Heart left ventricle (tissue), 16 donors: Measurements from ENCODE around the gene PRDX5. TPM values are rescaled to one million over a fixed set of nuclear protein-coding genes. Genes with fewer than 3 reads are reported as not detected.
"Not testable (repeated sequence)": the region's sequence is repeated elsewhere in the genome, so short reads cannot be mapped to it uniquely, and the experiment has no call there.

Experiments
- ATAC-seq, 4 donors: fragments of 200-7000 bp; cut with Tn5 transposase; one replicate each; pipeline ENCODE4 v1.9.1; 2020 to 2022; ENCODE audit warnings: moderate library complexity in 4 of 4, mild to moderate bottlenecking in 3 of 4, moderate number of reproducible peaks in 1 of 4
- DNase-seq, 5 donors: peaks; one replicate each; pipeline ENCODE4 v3.0.0-alpha.2; 2020
- H3K27ac ChIP-seq, 12 donors: fragments of 200-600 bp; sonication (generic) in 4 of 12; one replicate each; pipeline versions ENCODE4 v1.5.0 to v1.8.0; 2016 to 2022; ENCODE audit warnings: mild to moderate bottlenecking in 2 of 12
- H3K27me3 ChIP-seq, 9 donors: fragments of 200-600 bp; sonication (generic) in 2 of 9; one replicate each; pipeline versions ENCODE4 v1.5.1 to v1.8.0; 2016 to 2022; ENCODE audit warnings: mild to moderate bottlenecking in 3 of 9
- H3K36me3 ChIP-seq, 9 donors: fragments of 200-600 bp; sonication (generic) in 2 of 9; one replicate each; pipeline versions ENCODE4 v1.5.0 to v1.8.0; 2018 to 2022; ENCODE audit warnings: mild to moderate bottlenecking in 2 of 9
- H3K4me1 ChIP-seq, 12 donors: fragments of 200-600 bp; sonication (generic) in 4 of 12; one replicate each; pipeline versions ENCODE4 v1.5.0 to v1.8.0; 2016 to 2022; ENCODE audit warnings: mild to moderate bottlenecking in 3 of 12
- H3K4me3 ChIP-seq, 12 donors: fragments of 200-600 bp; sonication (generic) in 4 of 12; one replicate each; pipeline versions ENCODE4 v1.5.0 to v1.8.0; 2017 to 2022; ENCODE audit warnings: mild to moderate bottlenecking in 9 of 12, moderate library complexity in 4 of 12
- H3K9me3 ChIP-seq, 12 donors: fragments of 200-600 bp; sonication (generic) in 4 of 12; one replicate each; pipeline versions ENCODE4 v1.5.0 to v1.8.0; 2016 to 2022; ENCODE audit warnings: mild to moderate bottlenecking in 1 of 12
- CTCF ChIP-seq, 12 donors: fragments of 200-600 bp; sonication (generic) in 4 of 12; IDR thresholded peaks; one replicate each; pipeline versions ENCODE4 v1.5.0 to v1.8.0; 2018 to 2022; ENCODE audit warnings: antibody characterized with exemption in 12 of 12, mild to moderate bottlenecking in 5 of 12
- POLR2A ChIP-seq, 2 donors: fragments of 450-650 bp; IDR thresholded peaks; one replicate each; pipeline ENCODE4 v1.6.1; 2017; ENCODE audit warnings: antibody characterized with exemption in 2 of 2, mild to moderate bottlenecking in 2 of 2, moderate library complexity in 2 of 2
- WGBS, 4 donors: extraction: QIAGEN DNeasy Blood & Tissue Kit in 2 of 4; methylation state at CpG; one replicate each; pipeline versions ENCODE4 v1.1.5 to v1.1.7; 2013 to 2018; 5-methylcytosine and 5-hydroxymethylcytosine counted together
- intact Hi-C, 10 donors: fragments of 100-400 bp; cut with DNase I; formaldehyde crosslinking; loops; one replicate each; pipeline versions ENCODE4 v1.11.1 to v1.14.2; 2022
- polyA plus RNA-seq, 2 donors: library from polyadenylated mRNA; stranded (reverse); fragments of 200-250 nt; gene quantifications; one replicate each; pipeline ENCODE4 v1.2.3, GENCODE V29; 2013
- total RNA-seq, 9 donors: library from RNA; depleted of rRNA in 2 of 9; stranded (reverse); fragments of >200 nt in 2 of 9; fragmentation: NEBNext Ultra II Directional in 3 of 9; extraction: Animal tissue kit (Norgen Biotek cat#: 25700) in 3 of 9; gene quantifications; one replicate each; pipeline versions ENCODE4 v1.1.0 to v1.2.4, GENCODE V29; 2016 to 2023
- donor health status: ischemic (EF 13 %, LVEDD 7.1; RV severe dilation, severe dysfunction).
- donor health status: healthy with polysubstance abuse.
- donor health status: DM: no; HTN: yes; CAD: no.
- donor health status: DM: no; HTN: no; CAD: no.
- donor health status: ischemic (EF 25% LVEDD 6.9; RV normal size, moderate dysfunction).
- donor health status: ischemic (EF 25% LVEDD 5.7; RV mildly dilated, moderate dysfunction).
- donor health status: healthy.
- donor health status: DM: yes; HTN: yes; CAD: no.
- donor health status: ischemic (EF 35%, LVEDD 5.7; RV mildly dilated, moderate dysfunction).
- donor health status: nonischemic (EF 11% LVEDD 7.7; RV severe dilation, severe dysfunction).
- donor health status: DM: yes; HTN: yes; CAD: no.
- donor health status: PGD.
- donor health status: ischemic (EF 29% LVEDD 5.4; RV normal size, mild dysfunction).
- donor health status: nonischemic (EF 23%, LVEDD 6.1; RV moderate dilation, normal function).

PRDX5 gene
- total and polyA plus RNA-seq, 11 donors, result 220 to 882 (median 294) TPM

GRCh38 chr11:64323373-64323772 is 5.5 kb downstream of the PRDX5 start:
- DNase-seq (no peak), ATAC-seq (no peak)
- no peak for TF ChIP-seq CTCF (IDR thresholded peaks at IDR 0.05)
- TF ChIP-seq POLR2A (IDR thresholded peaks at IDR 0.05), result no peak
- Histone ChIP-seq H3K27ac (no peak overlapping the region), H3K36me3 (peaks cover 0 to 24% (median 10%) of the 10 kb centered on the region in 9 donors), H3K27me3 (no peaks in the 10 kb centered on the region), H3K4me1 (peaks cover 0 to 13% (median 8%) of the 10 kb centered on the region in 12 donors), H3K4me3 (no peak overlapping the region), H3K9me3 (peaks cover 0 to 5% (median 0%) of the 10 kb centered on the region in 12 donors)
- 66 to 76% (median 66%) methylated on average over 4 to 5 of the region's 5 CpGs for WGBS, 4 donors
- intact Hi-C loops, result no loop called here

GRCh38 chr11:64323984-64324383 is 6.1 kb downstream of the PRDX5 start:
- ATAC-seq, intact Hi-C loops: not testable (repeated sequence)

GRCh38 chr11:64324692-64325469 is 7.0 kb downstream of the PRDX5 start:
- intact Hi-C loops, result no loop called here
- no peak overlapping the region for H3K4me3 ChIP-seq
- TF ChIP-seq CTCF (IDR thresholded peaks at IDR 0.05) (no peak), POLR2A (IDR thresholded peaks at IDR 0.05) (no peak)
- 89 to 91% (median 90%) methylated on average over 11 of the region's 11 CpGs for WGBS, 4 donors
- DNase-seq (no peak), ATAC-seq (no peak)
- no peak overlapping the region for H3K27ac ChIP-seq
- peaks cover 0 to 5% (median 0%) of the 10 kb centered on the region in 12 donors for H3K9me3 ChIP-seq
- no peaks in the 10 kb centered on the region for H3K27me3 ChIP-seq
- H3K36me3 ChIP-seq, result peaks cover 0 to 24% (median 10%) of the 10 kb centered on the region in 9 donors
- peaks cover 0 to 12% (median 9%) of the 10 kb centered on the region in 12 donors for H3K4me1 ChIP-seq

More at GRCh38 chr11:64323984-64324383, 6.1 kb downstream of the PRDX5 start:
- H3K36me3 ChIP-seq, result peaks cover 0 to 24% (median 10%) of the 10 kb centered on the region in 9 donors
- not testable (repeated sequence) for DNase-seq, H3K4me1 ChIP-seq, H3K9me3 ChIP-seq, H3K27me3 ChIP-seq, H3K27ac ChIP-seq, H3K4me3 ChIP-seq
- 79 to 86% (median 84%) methylated on average over 3 to 4 of the region's 4 CpGs for WGBS, 4 donors

GRCh38 chr11:64327375-64327774 is 9.5 kb downstream of the PRDX5 start:
- Histone ChIP-seq H3K4me3 (no peak overlapping the region), H3K27ac (no peak overlapping the region), H3K27me3 (no peaks in the 10 kb centered on the region), H3K4me1 (peaks cover 0 to 26% (median 16%) of the 10 kb centered on the region in 12 donors), H3K9me3 (peaks cover 0 to 5% (median 0%) of the 10 kb centered on the region in 12 donors), H3K36me3 (peaks cover 0 to 6% (median 0%) of the 10 kb centered on the region in 9 donors)
- WGBS, 4 donors, result 85 to 91% (median 88%) methylated on average over 2 of the region's 2 CpGs
- intact Hi-C loops, result no loop called here
- no peak for ATAC-seq
- DNase-seq, result no peak
- TF ChIP-seq POLR2A (IDR thresholded peaks at IDR 0.05), result no peak
- no peak for TF ChIP-seq CTCF (IDR thresholded peaks at IDR 0.05)
